Smooth muscle cell (in vitro differentiated cells): ENCODE measurements around the gene HSPBP1. TPM values are rescaled to one million over a fixed set of nuclear protein-coding genes. Genes with fewer than 3 reads are reported as not detected.
"Not testable (repeated sequence)": the region's sequence is repeated elsewhere in the genome, so short reads cannot be mapped to it uniquely, and the experiment has no call there.

ENCODE experiments used
- DNase-seq: peaks from one replicate; lab custom pipeline; 2025; ENCODE audit not compliant: unreplicated experiment; lab: John Stamatoyannopoulos, UW
- H2AFZ ChIP-seq: fragments of 200-600 bp; sonication (generic); 2 replicates; pipeline ENCODE4 v1.6.0; 2016; ENCODE audit warnings: antibody characterized with exemption, low read depth, mild to moderate bottlenecking
- H3F3A ChIP-seq: fragments of 200-600 bp; sonication (generic); 2 replicates; pipeline ENCODE4 v1.6.0; 2017; ENCODE audit warnings: antibody characterized with exemption, low read depth
- H3K27ac ChIP-seq: fragments of 200-600 bp; sonication (generic); 2 replicates; pipeline ENCODE4 v1.5.1; 2016; ENCODE audit warnings: low read depth, mild to moderate bottlenecking
- H3K27me3 ChIP-seq: fragments of 200-600 bp; sonication (generic); 2 replicates; pipeline ENCODE4 v1.6.1; 2016; ENCODE audit warnings: low read depth, mild to moderate bottlenecking
- H3K36me3 ChIP-seq: fragments of 200-600 bp; sonication (generic); 2 replicates; pipeline ENCODE4 v1.5.1; 2016; ENCODE audit warnings: low read depth
- H3K4me1 ChIP-seq: fragments of 200-600 bp; sonication (generic); 2 replicates; pipeline ENCODE4 v1.5.1; 2016; ENCODE audit warnings: low read depth
- H3K4me2 ChIP-seq: fragments of 200-600 bp; sonication (generic); 2 replicates; pipeline ENCODE4 v1.6.0; 2016; ENCODE audit warnings: mild to moderate bottlenecking
- H3K4me3 ChIP-seq: fragments of 200-600 bp; sonication (generic); 2 replicates; pipeline ENCODE4 v1.5.1; 2016; ENCODE audit warnings: mild to moderate bottlenecking
- H3K79me2 ChIP-seq: fragments of 200-600 bp; sonication (generic); 2 replicates; pipeline ENCODE4 v1.6.0; 2016; ENCODE audit warnings: low read depth, mild to moderate bottlenecking
- H3K9ac ChIP-seq: fragments of 200-600 bp; sonication (generic); 2 replicates; pipeline ENCODE4 v1.6.0; 2016; ENCODE audit warnings: low read depth
- H3K9me3 ChIP-seq: fragments of 200-600 bp; sonication (generic); replicated peaks from 2 replicates; pipeline ENCODE4 v1.5.1; 2016; ENCODE audit warnings: low read depth
- H4K20me1 ChIP-seq: fragments of 200-600 bp; sonication (generic); 2 replicates; pipeline ENCODE4 v1.6.0; 2016; ENCODE audit warnings: low read depth
- WGBS: methylation state at CpG from one replicate; pipeline ENCODE4 v1.1.7; 2016; ENCODE audit warnings: low lambda C conversion rate; 5-methylcytosine and 5-hydroxymethylcytosine counted together
- polyA plus RNA-seq: library from polyadenylated mRNA; unstranded; fragments of >200 nt; fragmentation: Nextera tagmentation; extraction: Ambion mirVana; gene quantifications from 2 replicates; pipeline ENCODE4 v1.2.1, GENCODE V29; 2016
- total RNA-seq: library from RNA; depleted of rRNA; stranded (reverse); fragments of >200 nt; gene quantifications from 2 replicates; pipeline ENCODE4 v1.2.3, GENCODE V29; 2014
- TF ChIP-seq, protein P1 (sequence below): fragments of 200-600 bp; sonication (generic); IDR thresholded peaks from 2 replicates; pipeline ENCODE4 v1.5.1; 2017; ENCODE audit warnings: borderline replicate concordance, mild to moderate bottlenecking, antibody characterized with exemption; ENCODE audit not compliant: insufficient read depth, poor library complexity, severe bottlenecking

The HSPBP1 gene
- total and polyA plus RNA-seq, 2 experiments from 2014 or later, result 21.5 to 80.0 TPM

DNA sequence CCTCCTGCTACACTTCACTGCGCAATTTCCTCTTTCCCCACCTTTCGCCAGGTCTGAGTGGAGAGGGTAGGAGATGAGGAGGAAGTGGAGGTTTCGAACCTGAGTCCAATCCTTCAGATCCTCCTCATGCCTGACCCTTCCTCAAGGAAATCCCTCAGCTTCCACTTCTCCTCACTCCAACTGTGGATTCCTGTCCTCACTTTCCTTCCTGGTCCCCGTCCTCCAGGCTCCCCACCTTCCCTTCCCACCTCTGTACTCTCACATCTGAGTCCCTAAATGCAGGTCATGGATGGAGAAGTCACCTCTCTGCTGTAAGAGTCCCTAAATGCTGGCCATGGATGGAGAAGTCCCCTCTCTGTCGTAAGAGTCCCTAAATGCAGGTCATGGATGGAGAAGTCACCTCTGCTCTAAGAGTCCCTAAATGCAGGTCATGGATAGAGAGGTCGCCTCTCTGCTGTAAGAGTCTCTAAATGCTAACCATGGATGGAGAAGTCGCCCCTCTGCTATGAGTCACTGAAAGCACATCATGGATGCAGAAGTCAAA lies 54.4 kb downstream of the HSPBP1 start:
- no peaks in the 10 kb centered on the region for H3K36me3 ChIP-seq
- H3K4me3 ChIP-seq, result no peak overlapping the region
- 96% methylated on average over 7 of the region's 7 CpGs for whole genome bisulfite sequencing
- no peaks in the 10 kb centered on the region for H3K79me2 ChIP-seq
- H3K4me1 ChIP-seq, result no peaks in the 10 kb centered on the region
- no peaks in the 10 kb centered on the region for H3F3A ChIP-seq
- H3K9ac ChIP-seq, result no peak overlapping the region
- H3K27ac ChIP-seq, result no peak overlapping the region
- H3K4me2 ChIP-seq, result no peak overlapping the region
- peaks cover 11% of the 10 kb centered on the region for H4K20me1 ChIP-seq
- H3K9me3 ChIP-seq, result no peaks in the 10 kb centered on the region
- H2AFZ ChIP-seq, result no peak overlapping the region
- DNase-seq, result no peak
- TF ChIP-seq, protein P1, sequence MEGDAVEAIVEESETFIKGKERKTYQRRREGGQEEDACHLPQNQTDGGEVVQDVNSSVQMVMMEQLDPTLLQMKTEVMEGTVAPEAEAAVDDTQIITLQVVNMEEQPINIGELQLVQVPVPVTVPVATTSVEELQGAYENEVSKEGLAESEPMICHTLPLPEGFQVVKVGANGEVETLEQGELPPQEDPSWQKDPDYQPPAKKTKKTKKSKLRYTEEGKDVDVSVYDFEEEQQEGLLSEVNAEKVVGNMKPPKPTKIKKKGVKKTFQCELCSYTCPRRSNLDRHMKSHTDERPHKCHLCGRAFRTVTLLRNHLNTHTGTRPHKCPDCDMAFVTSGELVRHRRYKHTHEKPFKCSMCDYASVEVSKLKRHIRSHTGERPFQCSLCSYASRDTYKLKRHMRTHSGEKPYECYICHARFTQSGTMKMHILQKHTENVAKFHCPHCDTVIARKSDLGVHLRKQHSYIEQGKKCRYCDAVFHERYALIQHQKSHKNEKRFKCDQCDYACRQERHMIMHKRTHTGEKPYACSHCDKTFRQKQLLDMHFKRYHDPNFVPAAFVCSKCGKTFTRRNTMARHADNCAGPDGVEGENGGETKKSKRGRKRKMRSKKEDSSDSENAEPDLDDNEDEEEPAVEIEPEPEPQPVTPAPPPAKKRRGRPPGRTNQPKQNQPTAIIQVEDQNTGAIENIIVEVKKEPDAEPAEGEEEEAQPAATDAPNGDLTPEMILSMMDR, result no peak
- no peaks in the 10 kb centered on the region for H3K27me3 ChIP-seq

DNA sequence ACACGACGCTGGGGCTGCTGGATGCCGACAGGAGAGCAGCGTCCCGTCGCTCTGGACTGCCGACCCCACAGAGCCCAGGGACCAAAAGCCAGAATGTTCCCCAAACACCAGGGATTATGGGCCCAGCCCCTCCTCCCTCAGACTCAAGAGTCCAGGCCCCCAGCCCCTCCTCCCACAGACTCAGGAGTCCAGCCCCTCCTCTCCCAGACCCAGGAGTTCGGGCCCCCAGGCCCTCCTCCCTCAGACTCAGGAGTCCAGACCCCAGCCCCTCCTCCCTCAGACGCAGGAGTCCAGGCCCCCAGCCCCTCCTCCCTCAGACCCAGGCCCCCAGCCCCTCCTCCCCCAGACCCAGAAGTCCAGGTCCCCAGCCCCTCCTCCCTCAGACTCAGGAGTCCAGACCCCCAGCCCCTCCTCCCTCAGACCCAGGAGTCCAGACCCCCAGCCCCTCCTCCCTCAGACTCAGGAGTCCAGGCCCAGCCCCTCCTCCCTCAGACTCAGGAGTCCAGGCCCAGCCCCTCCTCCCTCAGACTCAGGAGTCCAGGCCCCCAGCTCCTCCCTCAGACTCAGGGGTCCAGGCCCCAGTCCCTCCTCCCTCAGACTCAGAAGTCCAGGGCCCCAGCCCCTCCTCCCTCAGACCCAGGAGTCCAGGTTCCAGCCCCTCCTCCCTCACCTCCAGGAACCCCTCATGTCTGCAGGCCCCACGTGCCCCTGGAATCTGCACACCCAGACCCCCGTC lies 55.1 kb downstream of the HSPBP1 start:
- H2AFZ ChIP-seq, H3K9ac ChIP-seq, H3K4me2 ChIP-seq, H3F3A ChIP-seq, H3K79me2 ChIP-seq, H3K4me1 ChIP-seq, H3K9me3 ChIP-seq, H3K36me3 ChIP-seq, H3K27ac ChIP-seq, H3K27me3 ChIP-seq, H3K4me3 ChIP-seq, DNase-seq: not testable (repeated sequence)
- peaks cover 11% of the 10 kb centered on the region for H4K20me1 ChIP-seq
- 86% methylated on average over 9 of the region's 11 CpGs for WGBS

DNA sequence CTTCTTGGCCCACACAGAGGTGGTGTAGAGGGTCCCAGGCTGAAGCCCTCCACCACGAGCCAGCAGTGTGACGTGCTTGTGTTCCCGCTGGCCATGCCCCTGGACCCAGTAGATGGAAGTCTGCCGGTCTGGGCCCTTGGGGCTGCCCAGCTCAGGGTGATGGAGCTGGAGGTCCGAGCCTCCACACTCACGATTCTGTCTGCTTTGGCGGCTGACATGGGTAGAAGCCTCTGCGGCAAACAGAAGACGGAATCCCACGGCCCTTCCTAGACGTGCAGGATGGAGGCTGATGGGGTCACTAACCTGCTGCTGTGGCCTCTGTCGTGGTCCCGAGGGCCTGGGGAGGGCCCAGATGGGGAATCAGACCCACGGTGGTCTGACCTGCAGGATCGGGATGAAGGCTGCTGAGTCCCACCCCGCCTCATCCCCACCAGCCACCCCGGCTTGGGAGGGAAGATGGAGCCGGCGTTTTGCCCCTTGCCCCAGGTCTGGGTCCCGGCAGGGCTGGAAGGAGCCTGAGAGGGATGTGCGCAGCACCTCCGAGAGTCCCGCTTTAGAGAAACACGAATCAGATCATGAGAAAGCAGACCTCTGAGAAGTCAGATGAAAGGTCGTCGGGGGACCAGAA lies 55.8 kb downstream of the HSPBP1 start:
- Histone ChIP-seq H3K27me3 (no peaks in the 10 kb centered on the region), H2AFZ (no peak overlapping the region), H3F3A (no peaks in the 10 kb centered on the region), H3K4me1 (no peaks in the 10 kb centered on the region), H3K36me3 (no peaks in the 10 kb centered on the region), H3K4me2 (no peak overlapping the region), H3K79me2 (no peaks in the 10 kb centered on the region), H3K9me3 (no peaks in the 10 kb centered on the region), H3K9ac (no peak overlapping the region), H3K4me3 (no peak overlapping the region), H3K27ac (no peak overlapping the region), H4K20me1 (peaks cover 4% of the 10 kb centered on the region)
- no peak for DNase-seq
- 93% methylated on average over 23 of the region's 26 CpGs for WGBS
- TF ChIP-seq, protein P1, result no peak

DNA sequence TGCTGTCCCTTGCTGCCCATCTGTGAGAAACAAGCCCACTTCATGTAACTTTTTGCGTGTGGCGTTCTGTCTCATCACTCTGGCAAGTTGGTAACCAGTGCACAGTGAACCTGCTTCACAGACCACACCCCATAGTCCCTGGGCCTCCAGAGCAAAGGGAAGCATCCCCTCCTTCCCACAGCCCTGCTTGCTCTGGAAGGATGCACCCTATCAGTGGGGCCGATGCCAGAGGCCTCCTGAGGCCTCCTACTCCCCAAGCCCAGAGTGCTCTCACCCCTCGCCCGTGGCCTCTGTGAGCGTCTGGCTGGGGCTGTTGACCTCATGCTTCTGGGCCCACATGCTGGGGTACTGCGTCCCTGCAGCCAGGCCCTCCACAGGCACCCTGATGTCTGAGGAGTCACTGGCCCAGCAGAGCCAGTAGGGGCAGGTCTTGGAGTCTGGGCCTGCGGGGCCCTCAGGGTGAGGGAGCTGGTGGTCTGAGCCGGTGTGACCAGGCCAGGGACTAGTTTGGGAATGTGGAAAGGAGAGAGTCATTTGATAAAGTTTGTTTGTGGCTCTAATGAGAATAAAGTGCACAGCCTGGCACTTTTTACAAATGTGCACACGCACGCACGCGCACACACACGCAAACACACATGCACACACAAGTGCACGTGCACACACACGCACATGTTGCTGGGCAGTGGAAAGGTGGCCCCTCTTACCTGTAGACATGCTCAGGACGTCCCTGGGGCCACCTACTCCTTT lies 56.4 kb downstream of the HSPBP1 start:
- Histone ChIP-seq H3K27ac (no peak overlapping the region), H3K9me3 (no peaks in the 10 kb centered on the region), H3K4me1 (no peaks in the 10 kb centered on the region), H4K20me1 (peaks cover 3% of the 10 kb centered on the region), H3K4me3 (no peak overlapping the region), H3K36me3 (no peaks in the 10 kb centered on the region), H3K79me2 (no peaks in the 10 kb centered on the region), H3F3A (no peaks in the 10 kb centered on the region), H3K4me2 (no peak overlapping the region), H3K9ac (no peak overlapping the region), H3K27me3 (no peaks in the 10 kb centered on the region), H2AFZ (no peak overlapping the region)
- TF ChIP-seq, protein P1, result no peak
- no peak for DNase-seq
- WGBS, result 93% methylated on average over 17 of the region's 17 CpGs
